IMR-90 (cell line): Measurements from ENCODE around the gene HTT. TPM values are rescaled to one million over a fixed set of nuclear protein-coding genes. Genes with fewer than 3 reads are reported as not detected.

ENCODE experiments used
- ATAC-seq: fragments of 200-7000 bp; cut with Tn5 transposase; 2 replicates; pipeline ENCODE4 v1.9.1; 2020; ENCODE audit warnings: low read depth, mild to moderate bottlenecking, moderate library complexity
- BruUV-seq: library from RNA; stranded (reverse); fragments of 400-500 nt; replicated peaks from 2 replicates; lab custom pipeline; 2021; lab: Mats Ljungman, UMichigan
- CTCF ChIA-PET: fragments of 300-600 bp; formaldehyde crosslinking; extraction: SDS; loops from one replicate; lab custom pipeline; 2021; ENCODE audit warnings: antibody characterized with exemption; lab: Yijun Ruan, JAX
- POLR2A ChIA-PET: fragments of 300-600 bp; sonication (Branson Sonifier 250); formaldehyde crosslinking; loops from one replicate; lab custom pipeline; 2022; ENCODE audit warnings: antibody characterized with exemption; ENCODE audit not compliant: unreplicated experiment; lab: Charles Lee
- DNase-seq: peaks from one replicate; pipeline ENCODE4 v3.0.0; 2013
- H2AFZ ChIP-seq: replicated peaks from 2 replicates; pipeline ENCODE3; 2013; ENCODE audit warnings: low read length, mild to moderate bottlenecking; ENCODE audit not compliant: poor library complexity
- H2AK5ac ChIP-seq: 2 replicates; pipeline ENCODE4 v1.6.1; 2013; ENCODE audit warnings: low read depth, low read length, inconsistent platforms
- H2AK9ac ChIP-seq: replicated peaks from 2 replicates; pipeline ENCODE3; 2013; ENCODE audit warnings: mild to moderate bottlenecking, low read depth, low read length, moderate library complexity; ENCODE audit not compliant: poor library complexity
- H2BK120ac ChIP-seq: 2 replicates; pipeline ENCODE4 v1.6.1; 2013; ENCODE audit warnings: low read depth, low read length, inconsistent platforms
- H2BK15ac ChIP-seq: 3 replicates; pipeline ENCODE4 v1.6.1; 2013; ENCODE audit warnings: low read depth, low read length, inconsistent platforms
- H2BK20ac ChIP-seq: 2 replicates; pipeline ENCODE4 v1.6.1; 2013; ENCODE audit warnings: low read depth, mild to moderate bottlenecking, inconsistent platforms, low read length, moderate library complexity
- H2BK5ac ChIP-seq: 2 replicates; pipeline ENCODE4 v1.6.1; 2013; ENCODE audit warnings: mild to moderate bottlenecking, low read depth, low read length, inconsistent platforms; ENCODE audit not compliant: poor library complexity, severe bottlenecking
- H3K14ac ChIP-seq: replicated peaks from 2 replicates; pipeline ENCODE4 v1.6.1; 2013; ENCODE audit warnings: low read depth, low read length, inconsistent platforms
- H3K18ac ChIP-seq: 2 replicates; pipeline ENCODE4 v1.6.1; 2013; ENCODE audit warnings: low read depth, low read length, control low read depth
- H3K23ac ChIP-seq: 2 replicates; pipeline ENCODE4 v1.6.1; 2013; ENCODE audit warnings: low read depth, low read length, inconsistent platforms
- H3K27ac ChIP-seq: 2 replicates; pipeline ENCODE4 v1.5.1; 2013; ENCODE audit warnings: mild to moderate bottlenecking, control low read depth, low read length; ENCODE audit not compliant: insufficient read depth
- H3K27me3 ChIP-seq: 2 replicates; pipeline ENCODE4 v1.6.1; 2013; ENCODE audit warnings: low read length; ENCODE audit not compliant: control insufficient read depth, insufficient read depth
- H3K36me3 ChIP-seq: 2 replicates; pipeline ENCODE4 v1.6.1; 2013; ENCODE audit warnings: low read length, mixed read lengths; ENCODE audit not compliant: control insufficient read depth, insufficient read depth
- H3K4ac ChIP-seq: 2 replicates; pipeline ENCODE4 v1.6.1; 2013; ENCODE audit warnings: low read depth, low read length, inconsistent platforms
- H3K4me1 ChIP-seq: 2 replicates; pipeline ENCODE4 v1.6.1; 2013; ENCODE audit warnings: low read length, mixed read lengths; ENCODE audit not compliant: control insufficient read depth, insufficient read depth
- H3K4me2 ChIP-seq: 2 replicates; pipeline ENCODE4 v1.6.1; 2013; ENCODE audit warnings: low read depth, mild to moderate bottlenecking, control low read depth, low read length, moderate library complexity
- H3K4me3 ChIP-seq: 2 replicates; pipeline ENCODE4 v1.5.1; 2013; ENCODE audit warnings: low read depth, mild to moderate bottlenecking, control low read depth, low read length, moderate library complexity; ENCODE audit not compliant: insufficient read depth
- H3K56ac ChIP-seq: 2 replicates; pipeline ENCODE4 v1.6.1; 2013; ENCODE audit warnings: low read length, inconsistent platforms; ENCODE audit not compliant: insufficient read depth; ENCODE audit errors: extremely low read depth
- H3K79me1 ChIP-seq, 2 experiments: 2 replicates each; pipeline ENCODE4 v1.6.1; 2013; ENCODE audit warnings: low read length in 2 of 2, inconsistent platforms in 1 of 2, low read depth in 1 of 2
- H3K9ac ChIP-seq: 2 replicates; pipeline ENCODE4 v1.6.1; 2013; ENCODE audit warnings: low read depth, low read length, control low read depth
- H3K9me1 ChIP-seq: 2 replicates; pipeline ENCODE4 v1.6.1; 2013; ENCODE audit warnings: low read length, inconsistent platforms; ENCODE audit not compliant: insufficient read depth
- H3K9me3 ChIP-seq: 2 replicates; pipeline ENCODE4 v1.6.1; 2013; ENCODE audit warnings: low read length; ENCODE audit not compliant: control insufficient read depth, insufficient read depth
- H4K20me1 ChIP-seq: 2 replicates; pipeline ENCODE4 v1.6.1; 2013; ENCODE audit warnings: low read length, inconsistent platforms; ENCODE audit not compliant: insufficient read depth
- H4K5ac ChIP-seq: 2 replicates; pipeline ENCODE4 v1.6.1; 2013; ENCODE audit warnings: mild to moderate bottlenecking, low read depth, low read length, control low read depth
- H4K8ac ChIP-seq, 2 experiments: 2 replicates each; pipeline ENCODE4 v1.6.1; 2013; ENCODE audit warnings: low read depth in 2 of 2, low read length in 2 of 2, control low read depth in 1 of 2, inconsistent platforms in 1 of 2
- H4K91ac ChIP-seq: 2 replicates; pipeline ENCODE4 v1.6.1; 2013; ENCODE audit warnings: low read depth, low read length, inconsistent platforms; ENCODE audit not compliant: insufficient read depth
- POLR2A ChIP-seq: IDR thresholded peaks from 2 replicates; pipeline ENCODE4 v1.6.1; 2012; ENCODE audit warnings: mild to moderate bottlenecking, low read depth, low read length
- RAD21 ChIP-seq: IDR thresholded peaks from 2 replicates; pipeline ENCODE4 v1.6.1; 2012; ENCODE audit warnings: low read length, improper control_type of control experiment
- SMC3 ChIP-seq: fragments of 150-350 bp; IDR thresholded peaks from 2 replicates; pipeline ENCODE4 v1.6.1; 2016; ENCODE audit warnings: low read depth, mild to moderate bottlenecking, antibody characterized with exemption, low read length, moderate library complexity
- USF2 ChIP-seq: fragments of 150-350 bp; IDR thresholded peaks from 2 replicates; pipeline ENCODE4 v1.6.1; 2017; ENCODE audit warnings: mild to moderate bottlenecking, antibody characterized with exemption, low read length, low read depth
- WGBS, 2 experiments: methylation state at CpG; one replicate each; pipeline versions ENCODE4 v1.1.5 to v1.1.7; 2013; ENCODE audit warnings: missing lambda C conversion rate in 2 of 2; ENCODE audit not compliant: insufficient read length in 1 of 2; ENCODE audit errors: extremely low coverage in 2 of 2; 5-methylcytosine and 5-hydroxymethylcytosine counted together
- dilution Hi-C: fragments of 300-500 bp; cut with HindIII; formaldehyde crosslinking; loops from one replicate; pipeline ENCODE4 v1.14.3; 2018; ENCODE audit warnings: low sequenced_read_pairs; ENCODE audit not compliant: unreplicated experiment
- in situ Hi-C: fragments of 300-500 bp; cut with MboI; formaldehyde crosslinking; loops from 3 replicates; pipeline ENCODE4 v1.14.3; 2019; ENCODE audit warnings: low sequenced_read_pairs, inconsistent platforms, mixed read lengths
- intact Hi-C: fragments of 100-400 bp; cut with micrococcal nuclease; formaldehyde crosslinking; loops from 2 replicates; pipeline ENCODE4 v1.10.0; 2022
- polyA plus RNA-seq, 3 experiments: library from polyadenylated mRNA; depleted of rRNA; stranded (reverse); fragments of >200 nt; gene quantifications; 2 replicates each; pipeline ENCODE4 v1.2.3, GENCODE V29; 2012; ENCODE audit warnings: low replicate concordance in 1 of 3
- total RNA-seq: library from RNA; depleted of rRNA; stranded (reverse); fragments of >200 nt; gene quantifications from 2 replicates; pipeline ENCODE4 v1.2.3, GENCODE V29; 2012

HTT gene
- total and polyA plus RNA-seq, 2 of the 4 experiments (the other 2 are of a cell fraction), result 11.6 to 14.3 TPM

DNA sequence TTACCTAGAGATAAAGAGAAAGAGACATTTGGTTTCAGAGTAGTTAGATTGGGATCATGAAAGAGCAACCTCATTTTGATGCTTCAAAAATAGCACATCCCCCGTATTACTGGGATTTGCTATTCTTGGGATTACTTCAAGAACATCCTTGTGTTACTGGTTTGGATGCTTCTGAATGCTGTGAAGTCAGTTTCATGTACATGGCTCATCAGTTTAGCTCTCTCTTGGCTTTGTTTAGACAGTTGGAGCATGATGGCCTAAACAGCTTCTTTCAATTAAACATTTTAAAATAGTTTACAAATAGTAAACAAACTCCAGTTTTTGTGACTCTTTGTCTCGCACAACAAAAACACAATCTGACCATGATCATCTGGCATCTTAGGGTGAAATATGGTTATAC lies 23.9 kb downstream of the HTT start:
- Histone ChIP-seq H3K4me2 (no peak overlapping the region), H2BK120ac (no peak overlapping the region), H4K8ac (no peak overlapping the region), H3K14ac (no peak overlapping the region), H2AK9ac (no peak overlapping the region), H3K56ac (no peak overlapping the region), H3K36me3 (peaks cover 24% of the 10 kb centered on the region), H3K79me1 (peaks cover 20 to 39% of the 10 kb centered on the region in 2 experiments), H3K4me3 (no peak overlapping the region), H3K4me1 (no peaks in the 10 kb centered on the region), H4K5ac (no peak overlapping the region), H3K9me1 (0 out of 2 replicates have a peak, but pooled peaks cover 13% of the 10 kb centered on the region), H3K9ac (no peak overlapping the region), H3K27me3 (no peaks in the 10 kb centered on the region), H2BK5ac (no peak overlapping the region), H3K23ac (no peak overlapping the region), H3K18ac (no peak overlapping the region), H3K4ac (no peak overlapping the region), H4K91ac (no peak overlapping the region), H2BK20ac (no peak overlapping the region), H4K20me1 (peaks cover 17% of the 10 kb centered on the region), H2AFZ (no peak overlapping the region), H3K9me3 (no peaks in the 10 kb centered on the region), H3K27ac (no peak overlapping the region), H2BK15ac (no peak overlapping the region), H2AK5ac (no peak overlapping the region)
- CTCF ChIA-PET, result no interaction called here
- no peak for TF ChIP-seq RAD21
- TF ChIP-seq SMC3, result no peak
- no peak for TF ChIP-seq POLR2A
- no peak for TF ChIP-seq USF2
- no peak for DNase-seq
- in situ Hi-C loops, result no loop called here
- peak; percentile 54; the same call in 1 of the 2 replicates for ATAC-seq
- whole genome bisulfite sequencing, 2 experiments, result no CpG with 5 or more reads among the region's 2 CpGs
- POLR2A ChIA-PET, result interaction anchor here (0.6 kb wide), 1 partner anchor 17 kb away, joined by 9 read pairs; no protein-coding TSS in a partner anchor
- no TSS peak for BruUV-seq
- dilution Hi-C loops, result no loop called here
- intact Hi-C loops, result no loop called here
